Non-pigmented ciliary epithelial cell (primary cell): ENCODE data around the gene STING1.
"Not testable (repeated sequence)": the region's sequence is repeated elsewhere in the genome, so short reads cannot be mapped to it uniquely, and the experiment has no call there.

Experiments used
- DNase-seq: peaks from one replicate; pipeline ENCODE4 v3.0.0-alpha.2; 2010; ENCODE audit warnings: low read depth

The STING1 gene

GRCh38 chr5:139462586-139463276, 19.8 kb downstream of the STING1 start, which contains the start of gene ECSCR:
ECSCR (minus strand) TSS chr5:139462743; CDS start chr5:139462670, 73 bp downstream.
- DNase-seq = no peak

GRCh38 chr5:139461698-139462097, 20.9 kb downstream of the STING1 start:
- DNase-seq = no peak

GRCh38 chr5:139461176-139461575, 21.4 kb downstream of the STING1 start:
- DNase-seq = no peak

- DNase-seq = no peak
These were observed 22.1 kb downstream of the STING1 start for GRCh38 chr5:139460455-139460854.

DNA sequence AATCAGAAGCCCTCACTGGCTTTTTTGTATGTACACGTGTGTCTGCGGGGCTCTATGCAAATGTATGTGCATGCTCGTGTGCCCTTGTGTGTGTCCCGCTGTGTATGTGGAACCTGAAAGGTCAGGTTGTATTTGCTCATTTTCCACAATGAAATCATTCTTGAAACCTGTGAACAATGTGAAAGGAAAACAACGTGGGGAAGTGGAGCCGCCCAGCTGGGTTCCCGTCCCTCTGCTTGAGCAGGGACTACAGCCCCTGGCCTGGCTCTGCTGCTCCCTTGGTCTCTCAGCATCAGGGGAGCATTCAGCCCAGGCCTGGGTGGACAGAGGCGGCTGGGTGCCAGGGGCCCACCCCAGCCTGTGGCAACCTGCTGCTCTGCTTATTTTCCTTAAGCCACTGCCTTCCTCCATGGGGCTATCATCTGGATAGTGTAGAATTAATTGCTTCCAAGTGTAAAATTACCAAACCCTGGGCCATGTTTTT, 23.1 kb downstream of the STING1 start:
- no peak for DNase-seq

- no peak for DNase-seq
These were observed 23.8 kb downstream of the STING1 start for GRCh38 chr5:139458580-139459407.

DNA sequence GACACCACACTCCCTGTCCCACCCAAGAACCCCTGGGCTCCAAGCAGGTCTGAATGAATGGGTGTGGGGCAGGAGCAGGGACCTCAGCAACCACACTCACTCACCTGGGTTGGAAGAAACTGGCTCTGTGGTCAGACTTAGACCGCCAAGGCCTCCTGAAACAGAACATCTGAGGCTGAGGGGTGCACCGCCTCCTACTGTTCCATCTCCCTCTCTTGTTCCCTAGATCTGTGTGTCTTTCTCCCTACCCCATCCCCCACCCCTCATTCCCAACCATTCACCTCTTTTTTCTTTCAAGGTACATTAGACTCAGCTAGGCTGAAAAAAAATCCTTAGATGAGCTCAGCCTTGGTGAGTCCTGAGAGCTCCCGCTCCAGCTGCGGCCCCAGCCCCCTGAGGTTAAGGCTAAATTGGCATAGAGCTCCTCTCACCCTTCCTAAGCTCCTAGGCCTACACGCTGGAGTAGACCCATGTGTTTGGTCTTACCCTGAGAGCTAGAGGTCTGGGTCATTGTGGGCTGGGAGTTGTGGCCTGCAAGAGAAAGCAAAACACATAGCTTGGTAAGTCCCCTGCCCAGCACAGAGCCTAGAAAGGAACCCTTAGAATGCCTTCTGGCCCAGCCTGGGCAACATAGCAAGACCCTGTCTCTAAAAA, 24.8 kb downstream of the STING1 start:
- DNase-seq = no peak

DNA sequence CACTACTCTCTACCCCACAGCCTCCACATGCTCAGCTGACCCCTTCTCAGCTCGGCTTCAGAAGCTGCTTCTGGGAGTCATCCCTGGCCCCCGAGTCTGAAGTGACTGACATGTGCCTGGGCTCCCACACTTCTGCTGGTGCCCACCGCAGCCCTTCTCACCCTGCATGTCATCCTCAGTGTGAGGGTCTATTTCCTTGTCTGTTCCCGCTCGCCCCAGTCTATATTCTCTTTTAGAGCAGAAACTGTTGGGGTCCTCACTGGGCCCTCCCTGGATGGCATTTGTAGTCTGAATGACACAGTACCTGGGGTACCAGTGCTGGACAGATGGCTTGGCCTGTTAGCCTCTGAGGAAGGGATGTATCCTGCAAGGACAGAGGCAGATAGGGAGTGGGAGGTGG, 25.3 kb downstream of the STING1 start:
- DNase-seq = no peak

- DNase-seq = no peak
These were observed 25.8 kb downstream of the STING1 start for GRCh38 chr5:139456776-139457175.

- no peak for DNase-seq
These were observed 27.8 kb downstream of the STING1 start for GRCh38 chr5:139454568-139455290.

DNA sequence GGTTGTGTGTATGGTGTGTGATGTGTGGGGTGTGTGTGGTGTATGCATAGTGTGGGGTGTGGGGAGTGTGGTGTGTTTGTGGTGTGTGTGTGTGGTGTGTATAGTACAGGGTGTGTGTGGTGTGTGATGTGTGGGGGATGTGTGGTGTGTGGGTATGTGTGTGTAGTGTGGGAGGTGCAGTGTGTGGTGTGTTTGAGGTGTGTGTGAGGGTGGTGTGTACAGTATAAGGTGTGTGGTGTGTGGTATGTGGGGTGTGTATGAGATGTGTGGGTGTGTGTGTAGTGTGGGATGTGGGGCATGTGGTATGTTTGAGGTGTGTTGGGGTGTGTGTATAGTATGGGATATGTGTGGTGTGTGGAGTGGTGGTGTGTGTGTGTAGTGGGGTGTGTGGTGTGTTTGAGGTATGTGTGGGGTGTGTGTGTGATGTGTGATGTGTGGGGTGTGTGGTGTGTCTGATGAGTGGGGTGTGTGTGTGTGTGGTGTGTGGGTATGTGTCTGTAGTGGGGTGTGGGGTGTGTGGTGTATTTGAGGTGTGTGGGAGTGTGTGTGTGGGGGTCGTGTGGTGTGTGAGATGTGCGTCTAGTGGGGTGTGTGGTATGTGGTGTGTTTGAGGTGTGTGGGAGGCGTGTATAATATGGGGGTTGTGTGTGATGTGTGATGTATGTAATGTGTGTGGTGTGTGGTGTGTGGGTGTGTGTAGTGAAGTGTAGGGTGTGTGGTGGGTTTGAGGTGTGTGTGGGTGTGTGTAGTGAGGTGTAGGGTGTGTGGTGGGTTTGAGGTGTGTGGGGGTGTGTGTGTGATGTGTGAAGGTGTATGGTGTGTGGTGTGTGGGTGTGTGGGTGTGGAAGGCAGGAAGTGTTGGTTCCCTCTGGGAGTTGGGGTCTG, 28.6 kb downstream of the STING1 start:
- DNase-seq = no peak

- DNase-seq = no peak
These were observed 30.5 kb downstream of the STING1 start for GRCh38 chr5:139451878-139452660.

DNA sequence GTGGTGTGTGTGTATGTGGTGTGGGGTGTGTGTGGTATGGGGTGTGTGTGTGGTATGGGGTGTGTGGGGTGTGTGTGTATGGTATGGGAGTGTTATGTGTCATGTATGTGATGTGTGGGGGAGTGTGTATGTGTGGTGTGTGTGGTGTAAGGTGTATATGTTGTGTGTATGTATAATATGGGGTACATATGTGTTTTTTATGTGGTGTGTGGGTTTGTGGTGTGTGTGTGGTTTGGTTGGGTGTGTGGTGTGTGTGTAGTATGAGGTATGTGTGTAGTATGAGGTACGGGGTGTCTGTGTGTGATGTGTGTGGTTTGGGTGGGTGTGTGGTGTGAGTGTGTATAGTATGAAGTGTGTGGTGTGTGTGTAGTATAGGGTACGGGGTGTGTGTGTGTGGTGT, 31.4 kb downstream of the STING1 start:
- DNase-seq = no peak

- DNase-seq = no peak
These were observed 35.4 kb downstream of the STING1 start for GRCh38 chr5:139446956-139447779.

GRCh38 chr5:139445325-139446170, 37.0 kb downstream of the STING1 start:
- DNase-seq = peak; percentile 63

GRCh38 chr5:139443831-139444453, 38.6 kb downstream of the STING1 start:
- DNase-seq = peak; percentile 54

GRCh38 chr5:139440416-139440815, 42.1 kb downstream of the STING1 start:
- DNase-seq = not testable (repeated sequence)
